ENCODE measurements around the gene ZNF280B. TPM values are rescaled to one million over a fixed set of nuclear protein-coding genes. Genes with fewer than 3 reads are reported as not detected.
"Not testable (repeated sequence)": the region's sequence is repeated elsewhere in the genome, so short reads cannot be mapped to it uniquely, and the experiment has no call there.

ZNF280B gene
- total RNA-seq, 4 donors from 2014 or later = under 0.01 to 3.8 (median 0.88) TPM; not detected in 1

DNA sequence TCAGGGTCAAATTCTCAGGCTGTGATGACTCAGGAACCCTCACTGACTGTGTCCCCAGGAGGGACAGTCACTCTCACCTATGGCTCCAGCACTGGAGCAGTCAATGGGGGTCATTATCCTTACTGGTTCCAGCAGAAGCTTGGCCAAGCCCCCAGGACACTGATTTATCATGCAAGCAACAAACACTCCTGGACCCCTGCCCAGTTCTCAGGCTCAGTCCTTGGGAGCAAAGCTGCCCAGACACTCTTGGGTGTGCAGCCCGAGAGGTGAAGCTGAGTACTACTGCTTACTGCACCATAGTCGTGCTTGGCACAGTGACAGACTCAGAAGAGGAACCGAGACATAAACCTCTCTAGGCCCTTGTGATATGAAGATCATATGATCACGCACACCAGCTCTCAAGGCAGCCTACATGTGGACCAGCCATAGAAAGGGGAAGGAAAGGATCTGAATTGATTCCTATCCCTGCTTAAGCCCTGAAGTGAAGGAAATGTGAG, 58.2 kb downstream of the ZNF280B start:
- no peak for DNase-seq
- intact Hi-C loops (cut with DNase I; ENCODE audit: low total_unique reads) = no loop called here
- no peaks in the 10 kb centered on the region for H3K4me1 ChIP-seq
- H3K36me3 ChIP-seq = no peaks in the 10 kb centered on the region
- TF ChIP-seq POLR2A (IDR thresholded peaks at IDR 0.05) = no peak
- TF ChIP-seq, protein P1, sequence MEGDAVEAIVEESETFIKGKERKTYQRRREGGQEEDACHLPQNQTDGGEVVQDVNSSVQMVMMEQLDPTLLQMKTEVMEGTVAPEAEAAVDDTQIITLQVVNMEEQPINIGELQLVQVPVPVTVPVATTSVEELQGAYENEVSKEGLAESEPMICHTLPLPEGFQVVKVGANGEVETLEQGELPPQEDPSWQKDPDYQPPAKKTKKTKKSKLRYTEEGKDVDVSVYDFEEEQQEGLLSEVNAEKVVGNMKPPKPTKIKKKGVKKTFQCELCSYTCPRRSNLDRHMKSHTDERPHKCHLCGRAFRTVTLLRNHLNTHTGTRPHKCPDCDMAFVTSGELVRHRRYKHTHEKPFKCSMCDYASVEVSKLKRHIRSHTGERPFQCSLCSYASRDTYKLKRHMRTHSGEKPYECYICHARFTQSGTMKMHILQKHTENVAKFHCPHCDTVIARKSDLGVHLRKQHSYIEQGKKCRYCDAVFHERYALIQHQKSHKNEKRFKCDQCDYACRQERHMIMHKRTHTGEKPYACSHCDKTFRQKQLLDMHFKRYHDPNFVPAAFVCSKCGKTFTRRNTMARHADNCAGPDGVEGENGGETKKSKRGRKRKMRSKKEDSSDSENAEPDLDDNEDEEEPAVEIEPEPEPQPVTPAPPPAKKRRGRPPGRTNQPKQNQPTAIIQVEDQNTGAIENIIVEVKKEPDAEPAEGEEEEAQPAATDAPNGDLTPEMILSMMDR (IDR thresholded peaks at IDR 0.05) = no peak
- H3K9me3 ChIP-seq = no peaks in the 10 kb centered on the region
- H3K27ac ChIP-seq = no peak overlapping the region
- H3K4me3 ChIP-seq = no peak overlapping the region
- no peaks in the 10 kb centered on the region for H3K27me3 ChIP-seq

DNA sequence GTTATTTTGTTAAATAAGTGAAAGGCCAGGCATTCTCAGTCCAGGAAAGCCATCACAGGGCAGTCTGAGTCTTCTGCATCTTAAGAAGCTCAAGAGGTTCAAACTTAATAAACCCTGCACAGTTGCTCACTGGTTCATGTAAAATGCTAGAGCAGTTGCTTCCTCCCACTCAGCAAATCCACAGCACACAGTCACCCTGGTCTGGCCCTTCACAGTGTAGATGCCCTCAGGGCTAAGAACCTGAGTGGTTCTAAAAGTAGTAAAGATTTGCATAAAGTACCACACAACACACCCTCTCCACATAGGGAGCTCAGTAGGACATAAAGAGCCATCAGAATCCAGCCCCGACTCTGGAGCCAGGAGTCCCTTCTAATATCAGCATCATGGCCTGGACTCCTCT, 58.7 kb downstream of the ZNF280B start:
- H3K4me1 ChIP-seq = no peaks in the 10 kb centered on the region
- intact Hi-C loops (cut with DNase I; ENCODE audit: low total_unique reads) = no loop called here
- no peak overlapping the region for H3K4me3 ChIP-seq
- no peaks in the 10 kb centered on the region for H3K36me3 ChIP-seq
- no peaks in the 10 kb centered on the region for H3K27me3 ChIP-seq
- no peak for DNase-seq
- H3K9me3 ChIP-seq = no peaks in the 10 kb centered on the region
- TF ChIP-seq POLR2A (IDR thresholded peaks at IDR 0.05) = no peak
- TF ChIP-seq, protein P1 (IDR thresholded peaks at IDR 0.05) = no peak
- H3K27ac ChIP-seq = no peak overlapping the region

DNA sequence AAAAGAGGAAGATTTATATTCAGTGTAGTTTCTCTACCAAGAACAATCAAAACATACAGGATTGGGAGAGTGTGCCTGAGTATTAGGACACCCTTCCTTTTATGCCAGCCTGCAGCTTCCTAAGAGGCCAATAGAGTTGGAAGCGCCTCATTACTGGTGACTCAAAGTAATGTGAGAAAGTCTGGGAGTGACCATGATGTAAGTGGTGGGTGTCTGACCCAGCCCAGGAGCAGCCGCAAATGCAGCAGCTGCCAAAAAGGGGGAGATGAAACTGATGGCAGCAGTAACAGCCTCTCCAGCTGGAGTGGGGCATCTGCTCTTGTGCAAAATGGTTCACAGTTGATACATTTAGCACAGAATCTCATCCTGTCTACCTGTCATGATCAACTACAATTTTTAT, 62.0 kb downstream of the ZNF280B start:
- no peak overlapping the region for H3K27ac ChIP-seq
- peaks cover 0 to 5% of the 10 kb centered on the region in 2 donors for H3K27me3 ChIP-seq
- H3K4me1 ChIP-seq = no peaks in the 10 kb centered on the region
- no peak overlapping the region for H3K4me3 ChIP-seq
- H3K9me3 ChIP-seq = no peaks in the 10 kb centered on the region
- intact Hi-C loops (cut with DNase I; ENCODE audit: low total_unique reads) = no loop called here
- H3K36me3 ChIP-seq = no peaks in the 10 kb centered on the region
- TF ChIP-seq, protein P1 (IDR thresholded peaks at IDR 0.05) = no peak
- no peak for TF ChIP-seq POLR2A (IDR thresholded peaks at IDR 0.05)
- DNase-seq = no peak

DNA sequence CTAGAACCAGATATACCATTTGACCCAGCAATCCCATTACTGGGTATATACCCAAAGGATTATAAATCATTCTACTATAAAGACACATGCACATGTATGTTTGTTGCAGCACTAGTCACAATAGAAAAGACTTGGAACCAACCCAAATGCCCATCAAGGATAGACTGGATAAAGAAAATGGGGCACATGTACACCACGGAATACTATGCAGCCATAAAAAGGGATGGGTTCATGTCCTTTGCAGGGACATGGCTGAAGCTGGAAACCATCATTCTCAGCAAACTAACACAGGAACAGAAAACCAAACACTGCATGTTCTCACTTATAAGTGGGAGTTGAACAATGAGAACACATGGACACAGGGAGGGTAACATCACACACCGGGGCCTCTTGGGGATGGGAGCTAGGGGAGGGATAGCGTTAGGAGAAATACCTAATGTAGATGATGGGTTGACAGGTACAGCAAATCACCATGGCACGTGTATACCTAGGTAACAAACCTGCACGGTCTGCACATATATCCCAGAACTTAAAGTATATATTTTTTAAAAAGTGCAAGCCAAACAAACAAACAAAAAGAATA, 64.4 kb downstream of the ZNF280B start:
- DNase-seq; H3K9me3 ChIP-seq; H3K27me3 ChIP-seq; H3K4me3 ChIP-seq; intact Hi-C loops (cut with DNase I; ENCODE audit: low total_unique reads); H3K36me3 ChIP-seq; H3K27ac ChIP-seq; H3K4me1 ChIP-seq: not testable (repeated sequence)

DNA sequence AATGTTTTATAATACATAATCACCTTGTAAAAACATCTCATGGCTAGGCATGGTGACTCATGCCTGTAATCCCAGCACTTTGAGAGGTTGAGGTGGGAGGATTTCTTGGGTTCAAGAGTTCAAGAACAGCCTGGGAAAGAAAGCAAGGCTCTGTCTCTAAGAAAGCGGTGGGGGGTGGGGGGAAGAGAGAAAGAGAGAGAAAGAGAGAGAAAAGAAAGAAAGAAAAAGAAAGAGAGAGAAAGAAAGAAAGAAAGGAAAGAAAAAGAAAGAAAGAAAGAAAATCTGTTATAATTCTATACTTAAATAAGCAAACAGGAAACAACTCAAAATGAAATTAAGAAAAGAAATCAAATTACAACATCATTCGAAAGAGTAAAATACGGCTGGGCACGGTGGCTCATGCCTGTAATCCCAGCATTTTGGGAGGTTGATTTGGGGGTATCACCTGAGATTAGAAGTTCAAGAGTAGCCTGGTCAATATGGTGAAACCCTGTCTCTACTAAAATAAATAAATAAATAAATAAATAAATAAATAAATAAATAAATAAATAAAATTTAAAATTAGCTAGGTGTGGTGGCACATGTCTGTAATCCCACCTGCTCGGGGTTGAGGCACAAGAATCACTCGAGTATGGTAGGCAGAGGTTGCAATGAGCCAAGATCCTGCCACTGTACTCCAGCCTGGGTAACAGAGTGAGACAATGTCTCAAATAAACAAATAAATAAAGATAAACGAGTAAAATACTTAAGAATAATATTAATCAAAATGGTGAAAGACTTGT, 65.4 kb downstream of the ZNF280B start:
- peaks cover 0 to 5% of the 10 kb centered on the region in 2 donors for H3K27me3 ChIP-seq
- no peaks in the 10 kb centered on the region for H3K36me3 ChIP-seq
- no peak for DNase-seq
- H3K9me3 ChIP-seq = no peaks in the 10 kb centered on the region
- H3K27ac ChIP-seq = no peak overlapping the region
- no peaks in the 10 kb centered on the region for H3K4me1 ChIP-seq
- no peak overlapping the region for H3K4me3 ChIP-seq
- intact Hi-C loops (cut with DNase I; ENCODE audit: low total_unique reads) = no loop called here
- TF ChIP-seq POLR2A (IDR thresholded peaks at IDR 0.05) = no peak
- TF ChIP-seq, protein P1 (IDR thresholded peaks at IDR 0.05) = no peak

DNA sequence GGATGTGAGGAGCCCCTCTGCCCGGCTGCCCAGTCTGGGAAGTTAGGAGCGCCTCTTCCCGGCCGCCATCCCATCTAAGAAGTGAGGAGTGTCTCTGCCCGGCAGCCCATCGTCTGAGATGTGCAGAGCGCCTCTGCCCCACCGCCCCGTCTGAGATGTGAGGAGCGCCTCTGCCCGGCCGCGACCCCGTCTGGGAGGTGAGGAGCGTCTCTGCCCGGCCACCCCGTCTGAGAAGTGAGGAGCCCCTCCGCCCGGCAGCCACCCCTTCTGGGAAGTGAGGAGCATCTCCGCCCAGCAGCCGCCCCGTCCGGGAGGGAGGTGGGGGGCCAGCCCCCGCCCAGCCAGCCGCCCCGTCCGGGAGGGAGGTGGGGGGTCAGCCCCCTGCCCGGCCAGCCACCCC, 66.9 kb downstream of the ZNF280B start:
- intact Hi-C loops (cut with DNase I; ENCODE audit: low total_unique reads); DNase-seq; H3K36me3 ChIP-seq; H3K4me1 ChIP-seq; H3K27me3 ChIP-seq; H3K4me3 ChIP-seq; H3K9me3 ChIP-seq; H3K27ac ChIP-seq: not testable (repeated sequence)

Measured in uterus (tissue), 4 donors.